CD14-positive monocyte (primary cell): ENCODE measurements around the gene CMTM3. TPM values are rescaled to one million over a fixed set of nuclear protein-coding genes. Genes with fewer than 3 reads are reported as not detected.

ENCODE experiments used
- DNase-seq, 3 donors: peaks; one replicate each; pipeline ENCODE4 v3.0.0-alpha.2; 2011 to 2022
- H2AFZ ChIP-seq: 2 replicates; pipeline ENCODE4 v1.6.0; 2012; ENCODE audit warnings: mild to moderate bottlenecking, low read depth, low read length, inconsistent platforms; ENCODE audit not compliant: insufficient read depth, poor library complexity, severe bottlenecking
- H3K27ac ChIP-seq, 2 donors: 1 replicate in 1 of 2; 2 replicates in 1 of 2; pipeline ENCODE4 v1.5.1; 2012 to 2013; ENCODE audit warnings: low read length in 2 of 2, control low read depth in 1 of 2, inconsistent platforms in 1 of 2, low read depth in 1 of 2, mild to moderate bottlenecking in 1 of 2
- H3K27me3 ChIP-seq, 2 donors: one replicate each; pipeline versions ENCODE4 v1.6.0 to v1.6.1; 2011 to 2013; ENCODE audit warnings: low read length in 2 of 2; ENCODE audit not compliant: control insufficient read depth in 2 of 2, insufficient read depth in 2 of 2
- H3K36me3 ChIP-seq, 2 donors: replicated peaks in 1 of 2; 1 replicate in 1 of 2; 2 replicates in 1 of 2; pipeline versions ENCODE4 v1.5.1 to v1.6.1; 2012 to 2013; ENCODE audit warnings: low read length in 2 of 2, control low read depth in 1 of 2, inconsistent platforms in 1 of 2, mild to moderate bottlenecking in 1 of 2; ENCODE audit not compliant: insufficient read depth in 2 of 2, control insufficient read depth in 1 of 2
- H3K4me1 ChIP-seq, 2 donors: 1 replicate in 1 of 2; 2 replicates in 1 of 2; pipeline versions ENCODE4 v1.5.1 to v1.6.1; 2012 to 2013; ENCODE audit warnings: low read length in 2 of 2, control low read depth in 1 of 2, inconsistent platforms in 1 of 2, mild to moderate bottlenecking in 1 of 2, moderate library complexity in 1 of 2; ENCODE audit not compliant: insufficient read depth in 2 of 2, control insufficient read depth in 1 of 2
- H3K4me2 ChIP-seq: replicated peaks from 2 replicates; pipeline ENCODE3; 2012; ENCODE audit warnings: low read length, moderate library complexity, mild to moderate bottlenecking; ENCODE audit not compliant: poor library complexity, severe bottlenecking; ENCODE audit errors: extremely low read depth
- H3K4me3 ChIP-seq, 3 experiments: fragments of 200-600 bp in 1 of 3; sonication (generic) in 1 of 3; replicated peaks in 1 of 3; 1 replicate in 2 of 3; 2 replicates in 1 of 3; pipeline ENCODE4 v1.5.1; 2011 to 2013; ENCODE audit warnings: low read length in 3 of 3, mild to moderate bottlenecking in 3 of 3, control low read depth in 2 of 3, low read depth in 2 of 3, inconsistent platforms in 1 of 3, moderate library complexity in 1 of 3
- H3K79me2 ChIP-seq: 2 replicates; pipeline ENCODE4 v1.6.0; 2012; ENCODE audit warnings: mild to moderate bottlenecking, control low read depth, inconsistent platforms, low read length, moderate library complexity; ENCODE audit not compliant: insufficient read depth
- H3K9ac ChIP-seq: 2 replicates; pipeline ENCODE4 v1.6.0; 2017; ENCODE audit warnings: low read length, mild to moderate bottlenecking; ENCODE audit not compliant: insufficient read depth, poor library complexity, severe bottlenecking
- H3K9me3 ChIP-seq, 2 donors: replicated peaks in 1 of 2; 1 replicate in 1 of 2; 2 replicates in 1 of 2; pipeline versions ENCODE4 v1.5.1 to v1.6.1; 2012 to 2013; ENCODE audit warnings: low read length in 2 of 2, control low read depth in 1 of 2; ENCODE audit not compliant: control insufficient read depth in 1 of 2, insufficient read depth in 1 of 2
- H4K20me1 ChIP-seq: 2 replicates; pipeline ENCODE4 v1.6.0; 2012; ENCODE audit warnings: mild to moderate bottlenecking, low read length, control low read depth, moderate library complexity; ENCODE audit not compliant: insufficient read depth
- H3K27ac Mint-ChIP-seq, 7 donors: one replicate each; pipeline ENCODE4 v1.8.0; 2020; ENCODE audit warnings: mild to moderate bottlenecking in 7 of 7, mixed read lengths in 7 of 7, moderate library complexity in 6 of 7, inconsistent platforms in 2 of 7
- H3K27me3 Mint-ChIP-seq, 3 donors: one replicate each; pipeline ENCODE4 v1.8.0; 2021 to 2022; ENCODE audit warnings: low read depth in 3 of 3, mild to moderate bottlenecking in 3 of 3, mixed read lengths in 3 of 3, moderate library complexity in 3 of 3, inconsistent platforms in 1 of 3
- H3K36me3 Mint-ChIP-seq, 2 donors: one replicate each; pipeline ENCODE4 v1.8.0; 2020; ENCODE audit warnings: mixed read lengths in 2 of 2, inconsistent platforms in 1 of 2, mild to moderate bottlenecking in 1 of 2
- H3K4me1 Mint-ChIP-seq: one replicate; pipeline ENCODE4 v1.8.0; 2020; ENCODE audit warnings: mild to moderate bottlenecking, mixed read lengths
- H3K4me3 Mint-ChIP-seq, 2 donors: one replicate each; pipeline ENCODE4 v1.8.0; 2020; ENCODE audit warnings: mild to moderate bottlenecking in 2 of 2, mixed read lengths in 2 of 2, moderate library complexity in 1 of 2
- H3K9me3 Mint-ChIP-seq, 7 donors: one replicate each; pipeline ENCODE4 v1.8.0; 2020 to 2022; ENCODE audit warnings: mixed read lengths in 7 of 7, mild to moderate bottlenecking in 6 of 7, moderate library complexity in 6 of 7, inconsistent platforms in 2 of 7
- CTCF ChIP-seq: fragments of 200-600 bp; IDR thresholded peaks from one replicate; pipeline ENCODE4 v1.8.0; 2022; ENCODE audit warnings: antibody characterized with exemption, mild to moderate bottlenecking
- WGBS: methylation state at CpG from one replicate; pipeline ENCODE4 v1.1.5; 2013; ENCODE audit warnings: missing lambda C conversion rate; ENCODE audit not compliant: insufficient coverage; 5-methylcytosine and 5-hydroxymethylcytosine counted together
- intact Hi-C, 2 donors: fragments of 100-400 bp; cut with micrococcal nuclease; formaldehyde crosslinking; loops; one replicate each; pipeline versions ENCODE4 v1.15.0 to v1.15.1; 2023
- polyA plus RNA-seq, 3 donors: library from polyadenylated mRNA; depleted of rRNA in 1 of 3; unstranded in 2 of 3; stranded (reverse) in 1 of 3; fragments of 300-500 nt in 2 of 3; fragments of >200 nt in 1 of 3; fragmentation: Illumina TruSeq in 2 of 3; gene quantifications; 1 replicate in 2 of 3; 2 replicates in 1 of 3; pipeline ENCODE4 v1.2.3, GENCODE V29; 2012 to 2021

Gene CMTM3
- polyA plus RNA-seq, 3 donors, result 125 to 131 (median 126) TPM

- Histone ChIP-seq H3K4me2 (no peak overlapping the region), H3K27ac (no peak overlapping the region), H3K27me3 (no peaks in the 10 kb centered on the region), H3K4me1 (peaks cover 10 to 11% of the 10 kb centered on the region in 2 donors), H4K20me1 (no peaks in the 10 kb centered on the region), H3K36me3 (no peaks in the 10 kb centered on the region), H3K9ac (no peak overlapping the region), H3K9me3 (peaks cover 0 to 10% of the 10 kb centered on the region in 2 donors), H3K4me3 (no peak overlapping the region), H3K79me2 (no peaks in the 10 kb centered on the region), H2AFZ (no peak overlapping the region)
- Mint-ChIP-seq H3K36me3 (peaks cover 0 to 9% of the 10 kb centered on the region in 2 donors), H3K4me1 (peaks cover 21% of the 10 kb centered on the region), H3K27me3 (peaks cover 3 to 8% (median 6%) of the 10 kb centered on the region in 3 donors), H3K4me3 (no peak overlapping the region), H3K9me3 (peaks cover 4 to 15% (median 10%) of the 10 kb centered on the region in 7 donors), H3K27ac (peak overlapping the region in 1 of 7 donors; percentile 71)
- WGBS, result 53% methylated on average over 3 of the region's 5 CpGs
- TF ChIP-seq CTCF, result no peak
- intact Hi-C loops, result no loop called here
- peak in 1 of 3 donors; percentile 23 for DNase-seq
Observed at GRCh38 chr16:66596986-66597848, 7.3 kb upstream of the CMTM3 start.

DNA sequence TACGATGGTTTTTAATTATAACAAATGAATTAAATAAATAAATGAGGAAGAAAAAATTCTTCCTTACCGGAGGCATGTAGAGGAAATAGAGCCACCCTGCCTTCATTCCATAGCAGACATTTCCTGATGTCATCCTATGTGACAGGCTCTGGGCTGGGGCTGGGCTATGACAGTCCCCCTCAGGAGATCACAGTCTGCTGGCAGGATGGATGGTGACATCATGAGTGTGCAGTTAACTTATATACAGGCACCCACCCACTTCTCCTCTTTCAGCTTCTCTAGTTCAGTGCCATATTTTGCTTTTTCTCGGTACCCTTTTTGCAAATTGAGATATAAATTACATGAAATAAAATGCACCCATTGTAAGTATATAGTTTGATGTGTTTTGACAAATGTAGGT lies 6.4 kb upstream of the CMTM3 start:
- no peak overlapping the region for H3K27ac ChIP-seq
- peaks cover 4 to 15% (median 10%) of the 10 kb centered on the region in 7 donors for H3K9me3 Mint-ChIP-seq
- peaks cover 23% of the 10 kb centered on the region for H3K4me1 Mint-ChIP-seq
- H3K79me2 ChIP-seq, result no peaks in the 10 kb centered on the region
- H3K4me2 ChIP-seq, result no peak overlapping the region
- H3K27me3 Mint-ChIP-seq, result peaks cover 6 to 10% (median 9%) of the 10 kb centered on the region in 3 donors
- intact Hi-C loops, result no loop called here
- H3K36me3 ChIP-seq, result no peaks in the 10 kb centered on the region
- peaks cover 10 to 11% of the 10 kb centered on the region in 2 donors for H3K4me1 ChIP-seq
- no CpG with 5 or more reads among the region's 3 CpGs for WGBS
- TF ChIP-seq CTCF, result no peak
- no peaks in the 10 kb centered on the region for H4K20me1 ChIP-seq
- no peak overlapping the region for H3K9ac ChIP-seq
- DNase-seq, result peak in 1 of 3 donors; percentile 46
- peaks cover 0 to 9% of the 10 kb centered on the region in 2 donors for H3K36me3 Mint-ChIP-seq
- no peaks in the 10 kb centered on the region for H3K27me3 ChIP-seq
- H3K4me3 ChIP-seq, result no peak overlapping the region
- H3K27ac Mint-ChIP-seq, result no peak overlapping the region
- H2AFZ ChIP-seq, result no peak overlapping the region
- H3K4me3 Mint-ChIP-seq, result no peak overlapping the region
- H3K9me3 ChIP-seq, result peaks cover 0 to 10% of the 10 kb centered on the region in 2 donors
